HL-60/S4 (cell line): ENCODE results near the gene ABCC1.

Experiments
- in situ Hi-C: fragments of 300-500 bp; cut with MboI; formaldehyde crosslinking; loops from 2 replicates; pipeline ENCODE4 v1.14.3; 2022; ENCODE audit warnings: low sequenced_read_pairs

ABCC1 gene

GRCh38 chr16:16041196-16041892 is 91.9 kb downstream of the ABCC1 start:
- in situ Hi-C loops: loop anchor here (10.0 kb wide), 1 partner anchor 157 kb away; the partner anchor contains the start of gene CEP20

- in situ Hi-C loops: loop anchor here (10.0 kb wide), 1 partner anchor 157 kb away; the partner anchor contains the start of gene CEP20
Observed at GRCh38 chr16:16042076-16042475, 92.7 kb downstream of the ABCC1 start.

GRCh38 chr16:16045296-16045695 is 95.9 kb downstream of the ABCC1 start:
- in situ Hi-C loops: loop anchor here (10.0 kb wide), 1 partner anchor 160 kb away; the partner anchor contains the start of gene CEP20

GRCh38 chr16:16045879-16046278 is 96.5 kb downstream of the ABCC1 start:
- in situ Hi-C loops: loop anchor here (10.0 kb wide), 1 partner anchor 161 kb away; the partner anchor contains the start of gene CEP20

GRCh38 chr16:16047761-16048160 is 98.3 kb downstream of the ABCC1 start:
- in situ Hi-C loops: loop anchor here (10.0 kb wide), 1 partner anchor 163 kb away; the partner anchor contains the start of gene CEP20

- in situ Hi-C loops: loop anchor here (10.0 kb wide), 1 partner anchor 164 kb away; the partner anchor contains the start of gene CEP20
Observed at GRCh38 chr16:16048904-16049582, 99.6 kb downstream of the ABCC1 start.

- in situ Hi-C loops: no loop called here
Observed at GRCh38 chr16:16050106-16050505, 100.7 kb downstream of the ABCC1 start.

GRCh38 chr16:16051132-16051531 is 101.7 kb downstream of the ABCC1 start:
- in situ Hi-C loops: no loop called here

GRCh38 chr16:16052916-16053315 is 103.5 kb downstream of the ABCC1 start:
- in situ Hi-C loops: no loop called here

GRCh38 chr16:16057102-16057501 is 107.7 kb downstream of the ABCC1 start:
- in situ Hi-C loops: no loop called here

- in situ Hi-C loops: no loop called here
Observed at GRCh38 chr16:16059160-16059559, 109.7 kb downstream of the ABCC1 start.

GRCh38 chr16:16059895-16060590 is 110.6 kb downstream of the ABCC1 start:
- in situ Hi-C loops: no loop called here

- in situ Hi-C loops: no loop called here
Observed at GRCh38 chr16:16062023-16062937, 112.9 kb downstream of the ABCC1 start.

GRCh38 chr16:16063683-16064082 is 114.3 kb downstream of the ABCC1 start:
- in situ Hi-C loops: no loop called here

GRCh38 chr16:16064874-16065384 is 115.5 kb downstream of the ABCC1 start:
- in situ Hi-C loops: no loop called here

- in situ Hi-C loops: no loop called here
Observed at GRCh38 chr16:16067127-16067526, 117.7 kb downstream of the ABCC1 start.

- in situ Hi-C loops: no loop called here
Observed at GRCh38 chr16:16071631-16072244, 122.3 kb downstream of the ABCC1 start.

GRCh38 chr16:16073001-16073545 is 123.7 kb downstream of the ABCC1 start:
- in situ Hi-C loops: no loop called here
